WTC11 (cell line): ENCODE results near the gene CTNND2. TPM values are rescaled to one million over a fixed set of nuclear protein-coding genes. Genes with fewer than 3 reads are reported as not detected.
A peak's percentile ranks its signal among the peaks of the same experiment; 100 is the strongest.

Experiments used
- ATAC-seq: fragments of 200-7000 bp; cut with Tn5 transposase; 2 replicates; pipeline ENCODE4 v1.10.0; 2021; ENCODE audit warnings: mild to moderate bottlenecking, moderate library complexity
- CTCF ChIA-PET: fragments of 300-600 bp; sonication (Branson Sonifier 250); formaldehyde crosslinking; loops from one replicate; lab custom pipeline; 2021; ENCODE audit warnings: antibody characterized with exemption; lab: Charles Lee
- POLR2A ChIA-PET: fragments of 350-600 bp; sonication (Branson Sonifier 250); formaldehyde crosslinking; loops from one replicate; lab custom pipeline; 2021; ENCODE audit warnings: antibody characterized with exemption; lab: Charles Lee
- DNase-seq: peaks from one replicate; pipeline ENCODE4 v3.0.0; 2021; ENCODE audit warnings: low spot score
- H3K27ac Mint-ChIP-seq: 2 replicates; pipeline ENCODE4 v1.8.0; 2021; ENCODE audit warnings: mixed read lengths
- H3K27me3 Mint-ChIP-seq: 2 replicates; pipeline ENCODE4 v1.8.0; 2021; ENCODE audit warnings: low read depth, mild to moderate bottlenecking, moderate library complexity, mixed read lengths
- H3K36me3 Mint-ChIP-seq: 2 replicates; pipeline ENCODE4 v1.8.0; 2021; ENCODE audit warnings: mixed read lengths
- H3K4me1 Mint-ChIP-seq: 2 replicates; pipeline ENCODE4 v1.8.0; 2022; ENCODE audit warnings: mixed read lengths
- H3K4me3 Mint-ChIP-seq: 2 replicates; pipeline ENCODE4 v1.8.0; 2021; ENCODE audit warnings: mild to moderate bottlenecking, moderate library complexity, mixed read lengths
- H3K9me3 Mint-ChIP-seq: 2 replicates; pipeline ENCODE4 v1.8.0; 2021; ENCODE audit warnings: mixed read lengths
- ATF1 ChIP-seq: sonication (generic); formaldehyde crosslinking; IDR thresholded peaks from 2 replicates; pipeline ENCODE4 v1.8.1; 2023; ENCODE audit warnings: mild to moderate bottlenecking, moderate library complexity, missing genetic modification reagents
- EMX1 ChIP-seq: fragments of 250-450 bp; sonication (Bioruptor Pico); IDR thresholded peaks from 2 replicates; pipeline ENCODE4 v1.8.0; 2021; ENCODE audit warnings: mild to moderate bottlenecking
- FOXP1 ChIP-seq: sonication (generic); formaldehyde crosslinking; IDR thresholded peaks from 2 replicates; pipeline ENCODE4 v1.8.0; 2022; ENCODE audit warnings: missing genetic modification reagents, mild to moderate bottlenecking, moderate library complexity, borderline replicate concordance
- GABPB1 ChIP-seq: sonication (generic); formaldehyde crosslinking; IDR thresholded peaks from 2 replicates; pipeline ENCODE4 v1.8.1; 2023; ENCODE audit warnings: mild to moderate bottlenecking, missing genetic modification reagents
- GRHL2 ChIP-seq: fragments of 250-450 bp; sonication (Bioruptor Pico); IDR thresholded peaks from 2 replicates; pipeline ENCODE4 v1.8.0; 2022; ENCODE audit warnings: mild to moderate bottlenecking, moderate library complexity; ENCODE audit not compliant: insufficient replicate concordance, severe bottlenecking
- HMGA2 ChIP-seq: fragments of 250-450 bp; sonication (Bioruptor Pico); IDR thresholded peaks from 2 replicates; pipeline ENCODE4 v1.4.0; 2021; ENCODE audit warnings: mild to moderate bottlenecking, moderate library complexity
- MXD4 ChIP-seq: fragments of 250-450 bp; sonication (Bioruptor Pico); IDR thresholded peaks from 2 replicates; pipeline ENCODE4 v1.8.0; 2021; ENCODE audit warnings: mild to moderate bottlenecking, moderate library complexity, borderline replicate concordance
- NFATC4 ChIP-seq: fragments of 250-450 bp; sonication (Bioruptor Pico); IDR thresholded peaks from 2 replicates; pipeline ENCODE4 v1.9.0; 2021; ENCODE audit warnings: mild to moderate bottlenecking
- OVOL2 ChIP-seq: fragments of 250-450 bp; sonication (Bioruptor Pico); IDR thresholded peaks from 2 replicates; pipeline ENCODE4 v1.9.0; 2021; ENCODE audit warnings: mild to moderate bottlenecking, borderline replicate concordance
- TP53 ChIP-seq: sonication (generic); formaldehyde crosslinking; IDR thresholded peaks from 2 replicates; pipeline ENCODE4 v1.8.1; 2023; ENCODE audit warnings: mild to moderate bottlenecking, missing genetic modification reagents
- ZBTB21 ChIP-seq: sonication (generic); formaldehyde crosslinking; IDR thresholded peaks from 2 replicates; pipeline ENCODE4 v1.8.1; 2023; ENCODE audit warnings: mild to moderate bottlenecking, missing genetic modification reagents, borderline replicate concordance
- ZNF317 ChIP-seq: sonication (generic); formaldehyde crosslinking; IDR thresholded peaks from 2 replicates; pipeline ENCODE4 v1.8.1; 2023; ENCODE audit warnings: low read depth, mild to moderate bottlenecking, moderate library complexity, missing genetic modification reagents, borderline replicate concordance
- ZNF423 ChIP-seq: fragments of 250-450 bp; sonication (Bioruptor Pico); IDR thresholded peaks from 2 replicates; pipeline ENCODE4 v2.1.2; 2022; ENCODE audit warnings: mild to moderate bottlenecking, moderate library complexity
- total RNA-seq: library from RNA; stranded (reverse); gene quantifications from 3 replicates; pipeline ENCODE4 v1.2.3, GENCODE V29; 2021
- TF ChIP-seq, protein P1 (sequence below): sonication (generic); formaldehyde crosslinking; IDR thresholded peaks from 2 replicates; pipeline ENCODE4 v1.8.1; 2022; ENCODE audit warnings: low read depth, missing genetic modification reagents, borderline replicate concordance
- TF ChIP-seq, protein P2 (sequence below): fragments of 250-450 bp; sonication (Bioruptor Pico); IDR thresholded peaks from 2 replicates; pipeline ENCODE4 v1.9.0; 2021; ENCODE audit warnings: mild to moderate bottlenecking
- TF ChIP-seq, protein P3 (sequence below): sonication (generic); formaldehyde crosslinking; IDR thresholded peaks from 2 replicates; pipeline ENCODE4 v1.8.1; 2023; ENCODE audit warnings: mild to moderate bottlenecking, missing genetic modification reagents
- TF ChIP-seq, protein P4 (sequence below): sonication (generic); formaldehyde crosslinking; IDR thresholded peaks from 2 replicates; pipeline ENCODE4 v1.8.1; 2022; ENCODE audit warnings: missing genetic modification reagents, borderline replicate concordance
- TF ChIP-seq, protein P5 (sequence below): sonication (generic); formaldehyde crosslinking; IDR thresholded peaks from 2 replicates; pipeline ENCODE4 v1.8.0; 2022; ENCODE audit warnings: mild to moderate bottlenecking, missing genetic modification reagents
- TF ChIP-seq, protein P6 (sequence below): sonication (generic); formaldehyde crosslinking; IDR thresholded peaks from 2 replicates; pipeline ENCODE4 v1.8.0; 2022; ENCODE audit warnings: mild to moderate bottlenecking, missing genetic modification reagents
- TF ChIP-seq, protein P7 (sequence below): fragments of 200-600 bp; IDR thresholded peaks from 2 replicates; pipeline ENCODE4 v1.8.0; 2022; ENCODE audit warnings: antibody characterized with exemption
- TF ChIP-seq, protein P8 (sequence below): fragments of 250-450 bp; sonication (Bioruptor Pico); IDR thresholded peaks from 2 replicates; pipeline ENCODE4 v1.9.0; 2021; ENCODE audit warnings: moderate library complexity, mild to moderate bottlenecking, inconsistent platforms, borderline replicate concordance
- TF ChIP-seq, protein P9 (sequence below): sonication (generic); formaldehyde crosslinking; IDR thresholded peaks from 2 replicates; pipeline ENCODE4 v1.8.1; 2023; ENCODE audit warnings: mild to moderate bottlenecking, moderate library complexity, missing genetic modification reagents

CTNND2 gene
- total RNA-seq, 1 experiment from 2014 or later = 11.9 TPM

DNA sequence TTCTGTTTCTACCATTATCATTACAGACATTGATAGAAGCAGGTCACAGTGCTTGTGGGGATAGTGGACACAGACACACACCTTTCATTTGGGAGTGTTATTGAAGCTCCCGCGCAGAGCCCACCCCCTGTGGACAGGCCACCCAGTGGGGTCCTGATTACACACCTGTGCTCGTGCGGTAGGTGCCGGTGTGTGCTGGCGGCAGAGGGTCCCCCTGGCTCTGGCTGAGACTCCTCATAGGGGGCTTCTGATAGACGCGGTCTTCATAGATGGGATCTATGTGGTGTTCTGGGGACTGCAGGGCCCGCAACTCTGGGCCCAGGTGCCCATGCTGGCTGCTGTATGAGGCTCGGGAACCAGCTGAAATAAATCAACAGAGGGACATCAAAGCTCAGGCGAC is 539.7 kb downstream of the CTNND2 start (continued):
- TF ChIP-seq, protein P1, sequence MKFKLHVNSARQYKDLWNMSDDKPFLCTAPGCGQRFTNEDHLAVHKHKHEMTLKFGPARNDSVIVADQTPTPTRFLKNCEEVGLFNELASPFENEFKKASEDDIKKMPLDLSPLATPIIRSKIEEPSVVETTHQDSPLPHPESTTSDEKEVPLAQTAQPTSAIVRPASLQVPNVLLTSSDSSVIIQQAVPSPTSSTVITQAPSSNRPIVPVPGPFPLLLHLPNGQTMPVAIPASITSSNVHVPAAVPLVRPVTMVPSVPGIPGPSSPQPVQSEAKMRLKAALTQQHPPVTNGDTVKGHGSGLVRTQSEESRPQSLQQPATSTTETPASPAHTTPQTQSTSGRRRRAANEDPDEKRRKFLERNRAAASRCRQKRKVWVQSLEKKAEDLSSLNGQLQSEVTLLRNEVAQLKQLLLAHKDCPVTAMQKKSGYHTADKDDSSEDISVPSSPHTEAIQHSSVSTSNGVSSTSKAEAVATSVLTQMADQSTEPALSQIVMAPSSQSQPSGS = no peak
- TF ChIP-seq EMX1 (no peak), NFATC4 (CRISPR knock-in tag) (no peak)

DNA sequence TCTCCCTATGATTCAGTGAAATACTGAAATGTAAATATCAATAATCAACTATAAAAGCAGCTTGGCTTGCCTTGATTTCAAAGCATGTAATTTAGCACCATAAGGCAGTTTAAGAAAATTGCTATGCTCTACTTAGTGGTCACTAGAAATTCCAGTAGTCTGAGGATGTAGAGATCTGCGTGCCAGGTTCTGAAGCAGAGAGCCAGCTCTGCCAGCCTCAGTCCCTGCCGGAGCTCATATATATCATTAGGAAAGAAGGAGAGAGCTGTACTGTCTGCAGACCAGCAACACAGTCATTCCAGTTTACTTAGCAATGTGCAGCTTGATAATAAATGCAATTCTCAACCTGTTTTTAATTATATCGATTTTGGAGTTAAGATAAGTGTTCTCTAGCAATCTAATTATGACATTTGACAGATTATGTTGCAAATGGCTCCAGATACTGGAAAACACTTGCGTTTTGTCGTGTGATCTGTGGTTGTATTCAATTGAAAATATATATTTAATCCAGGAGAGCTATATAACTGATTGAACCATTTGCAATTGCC is 540.5 kb downstream of the CTNND2 start:
- Mint-ChIP-seq H3K36me3 (no peaks in the 10 kb centered on the region), H3K4me3 (no peak overlapping the region), H3K27me3 (no peaks in the 10 kb centered on the region), H3K4me1 (no peaks in the 10 kb centered on the region), H3K9me3 (no peaks in the 10 kb centered on the region), H3K27ac (no peak overlapping the region)
- ATAC-seq = no peak
- TF ChIP-seq, protein P2, sequence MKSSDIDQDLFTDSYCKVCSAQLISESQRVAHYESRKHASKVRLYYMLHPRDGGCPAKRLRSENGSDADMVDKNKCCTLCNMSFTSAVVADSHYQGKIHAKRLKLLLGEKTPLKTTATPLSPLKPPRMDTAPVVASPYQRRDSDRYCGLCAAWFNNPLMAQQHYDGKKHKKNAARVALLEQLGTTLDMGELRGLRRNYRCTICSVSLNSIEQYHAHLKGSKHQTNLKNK (CRISPR knock-in tag) = no peak
- TF ChIP-seq, protein P3, sequence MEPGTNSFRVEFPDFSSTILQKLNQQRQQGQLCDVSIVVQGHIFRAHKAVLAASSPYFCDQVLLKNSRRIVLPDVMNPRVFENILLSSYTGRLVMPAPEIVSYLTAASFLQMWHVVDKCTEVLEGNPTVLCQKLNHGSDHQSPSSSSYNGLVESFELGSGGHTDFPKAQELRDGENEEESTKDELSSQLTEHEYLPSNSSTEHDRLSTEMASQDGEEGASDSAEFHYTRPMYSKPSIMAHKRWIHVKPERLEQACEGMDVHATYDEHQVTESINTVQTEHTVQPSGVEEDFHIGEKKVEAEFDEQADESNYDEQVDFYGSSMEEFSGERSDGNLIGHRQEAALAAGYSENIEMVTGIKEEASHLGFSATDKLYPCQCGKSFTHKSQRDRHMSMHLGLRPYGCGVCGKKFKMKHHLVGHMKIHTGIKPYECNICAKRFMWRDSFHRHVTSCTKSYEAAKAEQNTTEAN (CRISPR knock-in tag) = no peak
- TF ChIP-seq, protein P4, sequence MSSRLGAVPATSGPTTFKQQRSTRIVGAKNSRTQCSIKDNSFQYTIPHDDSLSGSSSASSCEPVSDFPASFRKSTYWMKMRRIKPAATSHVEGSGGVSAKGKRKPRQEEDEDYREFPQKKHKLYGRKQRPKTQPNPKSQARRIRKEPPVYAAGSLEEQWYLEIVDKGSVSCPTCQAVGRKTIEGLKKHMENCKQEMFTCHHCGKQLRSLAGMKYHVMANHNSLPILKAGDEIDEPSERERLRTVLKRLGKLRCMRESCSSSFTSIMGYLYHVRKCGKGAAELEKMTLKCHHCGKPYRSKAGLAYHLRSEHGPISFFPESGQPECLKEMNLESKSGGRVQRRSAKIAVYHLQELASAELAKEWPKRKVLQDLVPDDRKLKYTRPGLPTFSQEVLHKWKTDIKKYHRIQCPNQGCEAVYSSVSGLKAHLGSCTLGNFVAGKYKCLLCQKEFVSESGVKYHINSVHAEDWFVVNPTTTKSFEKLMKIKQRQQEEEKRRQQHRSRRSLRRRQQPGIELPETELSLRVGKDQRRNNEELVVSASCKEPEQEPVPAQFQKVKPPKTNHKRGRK = no peak
- TF ChIP-seq ZNF423 (no peak), GRHL2 (CRISPR knock-in tag) (no peak), GABPB1 (CRISPR knock-in tag) (no peak), OVOL2 (CRISPR knock-in tag) (no peak), ATF1 (CRISPR knock-in tag) (no peak), TP53 (CRISPR knock-in tag) (no peak)
- TF ChIP-seq, protein P5, sequence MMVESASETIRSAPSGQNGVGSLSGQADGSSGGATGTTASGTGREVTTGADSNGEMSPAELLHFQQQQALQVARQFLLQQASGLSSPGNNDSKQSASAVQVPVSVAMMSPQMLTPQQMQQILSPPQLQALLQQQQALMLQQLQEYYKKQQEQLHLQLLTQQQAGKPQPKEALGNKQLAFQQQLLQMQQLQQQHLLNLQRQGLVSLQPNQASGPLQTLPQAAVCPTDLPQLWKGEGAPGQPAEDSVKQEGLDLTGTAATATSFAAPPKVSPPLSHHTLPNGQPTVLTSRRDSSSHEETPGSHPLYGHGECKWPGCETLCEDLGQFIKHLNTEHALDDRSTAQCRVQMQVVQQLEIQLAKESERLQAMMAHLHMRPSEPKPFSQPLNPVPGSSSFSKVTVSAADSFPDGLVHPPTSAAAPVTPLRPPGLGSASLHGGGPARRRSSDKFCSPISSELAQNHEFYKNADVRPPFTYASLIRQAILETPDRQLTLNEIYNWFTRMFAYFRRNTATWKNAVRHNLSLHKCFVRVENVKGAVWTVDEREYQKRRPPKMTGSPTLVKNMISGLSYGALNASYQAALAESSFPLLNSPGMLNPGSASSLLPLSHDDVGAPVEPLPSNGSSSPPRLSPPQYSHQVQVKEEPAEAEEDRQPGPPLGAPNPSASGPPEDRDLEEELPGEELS = no peak
- CTCF ChIA-PET = no interaction called here
- no peak for DNase-seq
- POLR2A ChIA-PET = no interaction called here

DNA sequence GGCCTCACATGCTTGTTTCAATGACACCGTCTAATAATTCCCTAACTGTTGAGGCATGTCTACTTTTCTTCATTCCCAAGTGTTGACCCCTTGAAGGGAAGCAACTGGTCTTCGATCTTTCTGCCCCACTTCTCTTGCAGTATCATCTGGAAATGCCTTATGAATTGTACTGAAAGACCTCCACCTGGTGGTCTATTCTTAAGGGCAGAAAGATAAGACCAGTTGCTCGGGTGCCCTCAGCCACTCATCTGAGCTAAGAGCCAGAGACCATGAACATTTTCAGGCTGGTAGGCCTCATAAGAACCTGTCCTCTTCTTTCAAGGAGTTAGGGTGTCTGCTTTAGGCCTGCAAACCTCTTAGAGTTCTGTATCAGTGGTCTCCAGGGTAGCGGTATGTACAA is 542.5 kb downstream of the CTNND2 start:
- H3K27me3 Mint-ChIP-seq = no peaks in the 10 kb centered on the region
- DNase-seq = no peak
- H3K9me3 Mint-ChIP-seq = no peaks in the 10 kb centered on the region
- H3K36me3 Mint-ChIP-seq = no peaks in the 10 kb centered on the region
- H3K27ac Mint-ChIP-seq = no peak overlapping the region; the same call in 1 of the 2 replicates
- ChIA-PET POLR2A (no interaction called here), CTCF (interaction anchor here (0.6 to 2.2 kb wide), 5 partner anchors 12 to 373 kb away, joined by 3 to 7 read pairs (median 4); no protein-coding TSS in a partner anchor)
- peak; percentile 63 for ATAC-seq
- H3K4me1 Mint-ChIP-seq = no peaks in the 10 kb centered on the region
- no peak overlapping the region for H3K4me3 Mint-ChIP-seq
- TF ChIP-seq ZBTB21 (no peak), MXD4 (CRISPR knock-in tag) (no peak), FOXP1 (CRISPR knock-in tag) (no peak), EMX1 (no peak), HMGA2 (no peak), ZNF317 (CRISPR knock-in tag) (no peak)
- TF ChIP-seq, protein P6, sequence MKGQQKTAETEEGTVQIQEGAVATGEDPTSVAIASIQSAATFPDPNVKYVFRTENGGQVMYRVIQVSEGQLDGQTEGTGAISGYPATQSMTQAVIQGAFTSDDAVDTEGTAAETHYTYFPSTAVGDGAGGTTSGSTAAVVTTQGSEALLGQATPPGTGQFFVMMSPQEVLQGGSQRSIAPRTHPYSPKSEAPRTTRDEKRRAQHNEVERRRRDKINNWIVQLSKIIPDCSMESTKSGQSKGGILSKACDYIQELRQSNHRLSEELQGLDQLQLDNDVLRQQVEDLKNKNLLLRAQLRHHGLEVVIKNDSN (CRISPR knock-in tag) = no peak
- TF ChIP-seq, protein P7, sequence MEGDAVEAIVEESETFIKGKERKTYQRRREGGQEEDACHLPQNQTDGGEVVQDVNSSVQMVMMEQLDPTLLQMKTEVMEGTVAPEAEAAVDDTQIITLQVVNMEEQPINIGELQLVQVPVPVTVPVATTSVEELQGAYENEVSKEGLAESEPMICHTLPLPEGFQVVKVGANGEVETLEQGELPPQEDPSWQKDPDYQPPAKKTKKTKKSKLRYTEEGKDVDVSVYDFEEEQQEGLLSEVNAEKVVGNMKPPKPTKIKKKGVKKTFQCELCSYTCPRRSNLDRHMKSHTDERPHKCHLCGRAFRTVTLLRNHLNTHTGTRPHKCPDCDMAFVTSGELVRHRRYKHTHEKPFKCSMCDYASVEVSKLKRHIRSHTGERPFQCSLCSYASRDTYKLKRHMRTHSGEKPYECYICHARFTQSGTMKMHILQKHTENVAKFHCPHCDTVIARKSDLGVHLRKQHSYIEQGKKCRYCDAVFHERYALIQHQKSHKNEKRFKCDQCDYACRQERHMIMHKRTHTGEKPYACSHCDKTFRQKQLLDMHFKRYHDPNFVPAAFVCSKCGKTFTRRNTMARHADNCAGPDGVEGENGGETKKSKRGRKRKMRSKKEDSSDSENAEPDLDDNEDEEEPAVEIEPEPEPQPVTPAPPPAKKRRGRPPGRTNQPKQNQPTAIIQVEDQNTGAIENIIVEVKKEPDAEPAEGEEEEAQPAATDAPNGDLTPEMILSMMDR = no peak
- TF ChIP-seq, protein P8, sequence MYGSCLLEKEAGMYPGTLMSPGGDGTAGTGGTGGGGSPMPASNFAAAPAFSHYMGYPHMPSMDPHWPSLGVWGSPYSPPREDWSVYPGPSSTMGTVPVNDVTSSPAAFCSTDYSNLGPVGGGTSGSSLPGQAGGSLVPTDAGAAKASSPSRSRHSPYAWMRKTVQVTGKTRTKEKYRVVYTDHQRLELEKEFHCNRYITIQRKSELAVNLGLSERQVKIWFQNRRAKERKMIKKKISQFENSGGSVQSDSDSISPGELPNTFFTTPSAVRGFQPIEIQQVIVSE (CRISPR knock-in tag) = no peak
- TF ChIP-seq, protein P9, sequence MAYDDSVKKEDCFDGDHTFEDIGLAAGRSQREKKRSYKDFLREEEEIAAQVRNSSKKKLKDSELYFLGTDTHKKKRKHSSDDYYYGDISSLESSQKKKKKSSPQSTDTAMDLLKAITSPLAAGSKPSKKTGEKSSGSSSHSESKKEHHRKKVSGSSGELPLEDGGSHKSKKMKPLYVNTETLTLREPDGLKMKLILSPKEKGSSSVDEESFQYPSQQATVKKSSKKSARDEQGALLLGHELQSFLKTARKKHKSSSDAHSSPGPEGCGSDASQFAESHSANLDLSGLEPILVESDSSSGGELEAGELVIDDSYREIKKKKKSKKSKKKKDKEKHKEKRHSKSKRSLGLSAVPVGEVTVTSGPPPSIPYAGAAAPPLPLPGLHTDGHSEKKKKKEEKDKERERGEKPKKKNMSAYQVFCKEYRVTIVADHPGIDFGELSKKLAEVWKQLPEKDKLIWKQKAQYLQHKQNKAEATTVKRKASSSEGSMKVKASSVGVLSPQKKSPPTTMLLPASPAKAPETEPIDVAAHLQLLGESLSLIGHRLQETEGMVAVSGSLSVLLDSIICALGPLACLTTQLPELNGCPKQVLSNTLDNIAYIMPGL = no peak
